GM21515 (cell line): ENCODE data around the gene TAS2R8.
"Not testable (repeated sequence)": the region's sequence is repeated elsewhere in the genome, so short reads cannot be mapped to it uniquely, and the experiment has no call there.

Experiments
- ATAC-seq: cut with Tn5 transposase; IDR thresholded peaks from one replicate; pipeline ENCODE4 v1.9.1; 2021; ENCODE audit not compliant: unreplicated experiment

TAS2R8 gene, protein sequence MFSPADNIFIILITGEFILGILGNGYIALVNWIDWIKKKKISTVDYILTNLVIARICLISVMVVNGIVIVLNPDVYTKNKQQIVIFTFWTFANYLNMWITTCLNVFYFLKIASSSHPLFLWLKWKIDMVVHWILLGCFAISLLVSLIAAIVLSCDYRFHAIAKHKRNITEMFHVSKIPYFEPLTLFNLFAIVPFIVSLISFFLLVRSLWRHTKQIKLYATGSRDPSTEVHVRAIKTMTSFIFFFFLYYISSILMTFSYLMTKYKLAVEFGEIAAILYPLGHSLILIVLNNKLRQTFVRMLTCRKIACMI

DNA sequence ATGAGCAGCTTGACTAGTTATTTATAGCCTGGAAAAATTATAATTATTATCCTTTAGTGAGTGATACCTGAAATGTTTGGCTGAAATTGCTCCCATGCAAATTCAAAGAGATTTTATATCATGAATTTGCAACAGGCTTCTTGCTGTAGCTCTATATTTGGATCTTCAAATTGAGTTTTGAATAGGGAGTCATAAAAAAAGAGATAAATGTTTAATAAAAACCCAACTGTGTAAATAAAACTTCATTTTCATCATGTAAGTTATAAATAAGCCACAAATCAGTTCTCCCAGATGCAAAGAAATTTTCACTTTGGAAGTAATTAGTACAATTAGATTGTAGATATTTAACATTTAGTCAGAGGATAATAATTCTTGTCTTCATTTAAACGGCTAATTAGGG lies at the start of gene TAS2R8:
TSS of gene TAS2R8 (minus strand) at position 101 of the 400 bp plus-strand sequence. CDS start 306 bp downstream, outside the sequence.
- ATAC-seq, result no peak

DNA sequence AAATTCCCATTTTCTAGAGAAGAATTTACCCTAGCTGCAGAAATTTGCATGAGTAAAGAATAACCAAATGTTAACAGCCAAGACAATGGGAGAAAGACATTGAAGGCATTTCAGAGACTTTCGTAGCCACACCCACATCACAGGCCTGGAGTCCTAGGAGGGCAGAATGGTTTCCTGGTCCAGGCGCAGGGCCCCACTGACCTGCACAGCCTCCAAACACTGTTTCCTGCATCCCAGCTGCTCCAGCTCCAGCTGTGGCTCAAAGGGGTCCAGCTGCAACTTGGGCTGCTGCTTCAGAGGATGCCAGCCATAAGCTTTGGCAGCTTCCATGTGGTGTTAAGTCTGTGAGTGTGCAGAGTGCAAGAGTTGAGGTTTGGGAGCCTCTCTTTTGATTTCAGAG lies 48.7 kb upstream of the TAS2R8 start:
- ATAC-seq, result no peak

DNA sequence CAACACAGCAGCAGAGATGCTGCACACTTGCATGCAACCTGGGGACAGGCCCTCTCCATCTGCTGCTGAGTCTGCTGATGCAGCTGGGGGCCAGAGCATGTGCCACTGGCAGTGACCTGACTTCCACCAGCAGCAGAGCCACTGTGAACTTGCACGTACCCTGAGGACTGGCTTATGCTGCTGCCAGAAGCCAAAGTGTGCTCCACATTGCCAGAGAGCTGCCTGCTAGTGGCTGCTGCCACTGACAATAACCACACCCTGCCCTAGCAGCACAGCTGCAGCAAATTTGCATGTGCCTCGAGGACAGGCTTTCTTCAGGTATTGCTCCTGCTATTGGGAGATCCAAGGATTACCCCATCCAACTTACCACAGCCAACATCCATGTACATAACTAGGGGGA lies 46.7 kb upstream of the TAS2R8 start:
- ATAC-seq, result no peak

DNA sequence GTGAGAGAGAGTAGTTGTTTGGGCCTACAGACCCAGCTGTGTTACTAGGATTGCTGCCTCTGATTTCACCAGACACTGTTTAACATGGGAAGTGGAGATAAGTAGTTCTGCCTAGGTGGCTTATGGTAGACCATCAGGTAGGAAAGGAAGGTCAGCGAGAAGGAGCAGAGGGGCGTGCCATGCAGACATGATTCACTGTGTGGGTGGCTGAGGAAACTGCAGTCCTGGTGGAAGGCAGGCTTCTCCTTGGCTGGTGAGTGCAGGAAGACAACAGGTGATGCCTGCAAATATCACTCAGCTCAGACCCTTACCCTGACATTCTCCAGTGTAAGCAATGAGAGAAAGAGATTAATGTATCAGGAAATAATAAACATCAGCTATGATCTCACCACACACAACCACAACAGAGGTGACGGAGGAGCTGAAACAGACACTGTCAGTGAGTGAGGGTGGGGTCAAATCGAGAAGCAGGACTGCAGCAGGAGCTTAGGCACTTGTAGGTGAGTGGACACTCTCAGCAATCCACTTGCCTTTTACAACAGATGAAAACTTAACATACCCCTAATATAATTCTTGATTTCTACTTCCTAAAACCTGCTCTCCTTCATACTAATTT lies 44.3 kb upstream of the TAS2R8 start:
- ATAC-seq, result no peak

DNA sequence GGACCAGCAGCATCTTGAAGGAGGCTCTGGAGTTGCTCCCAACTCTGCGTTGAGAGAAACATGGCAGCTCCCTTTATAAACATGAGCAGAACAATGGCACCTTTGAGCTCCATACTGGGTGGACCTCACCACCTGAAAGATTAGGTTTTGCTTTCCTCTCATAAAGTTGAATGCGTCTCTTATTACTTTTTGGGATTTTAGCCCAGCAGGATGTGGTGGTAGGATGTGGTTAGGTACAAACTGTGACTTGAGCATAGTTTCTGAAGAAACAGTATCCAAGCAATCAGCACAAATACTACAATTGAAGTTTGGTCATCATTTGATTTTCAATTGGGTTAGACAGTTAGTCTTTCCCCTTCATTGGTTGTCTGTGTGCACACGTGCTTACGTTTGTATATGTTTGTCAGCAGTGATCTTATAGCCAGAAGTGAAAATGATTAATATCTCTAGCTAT lies 42.4 kb upstream of the TAS2R8 start, which contains the start of gene PRR4:
TSS of gene PRR4 (minus strand) at position 51 of the 454 bp plus-strand sequence. CDS start at position 13, 38 bp downstream.
- no peak for ATAC-seq

DNA sequence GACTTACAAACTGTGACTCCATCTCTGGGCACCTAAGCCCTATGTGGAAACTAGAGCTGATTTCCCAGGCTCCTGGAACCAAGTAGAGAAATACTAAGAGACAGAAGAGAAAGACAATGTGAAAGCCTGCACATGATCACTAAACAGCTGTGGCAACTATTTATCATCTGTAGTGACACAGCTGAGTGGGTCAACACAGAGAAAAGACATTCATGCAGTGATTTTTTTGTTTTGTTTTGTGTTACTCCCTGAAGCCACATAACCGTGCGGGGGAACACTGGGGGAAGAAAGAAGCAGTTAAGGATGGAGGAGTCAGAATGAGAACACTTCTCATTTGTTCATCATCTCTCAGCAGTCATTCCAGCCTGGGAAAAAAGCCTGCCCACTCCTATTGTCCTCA lies 40.7 kb upstream of the TAS2R8 start:
- ATAC-seq, result no peak

DNA sequence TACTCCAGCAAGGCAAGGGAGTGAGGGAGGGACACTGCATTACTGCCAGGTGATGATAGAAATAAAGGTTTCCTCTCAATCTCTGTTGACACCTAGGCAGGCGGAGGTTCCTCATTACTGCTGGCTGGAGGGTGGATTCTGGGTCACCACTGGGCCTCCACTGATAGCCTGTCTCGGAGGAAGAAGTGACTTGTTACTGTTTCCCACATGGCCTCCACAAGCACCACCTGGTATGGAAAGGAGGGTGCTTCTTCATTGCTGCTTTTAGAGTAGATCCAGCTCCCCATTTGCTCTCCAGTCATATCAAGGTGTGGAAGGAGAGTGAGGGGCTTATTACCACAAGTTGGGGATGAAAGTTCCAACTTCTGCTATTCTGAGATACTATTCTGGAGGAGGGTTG lies 35.8 kb upstream of the TAS2R8 start:
- no peak for ATAC-seq

DNA sequence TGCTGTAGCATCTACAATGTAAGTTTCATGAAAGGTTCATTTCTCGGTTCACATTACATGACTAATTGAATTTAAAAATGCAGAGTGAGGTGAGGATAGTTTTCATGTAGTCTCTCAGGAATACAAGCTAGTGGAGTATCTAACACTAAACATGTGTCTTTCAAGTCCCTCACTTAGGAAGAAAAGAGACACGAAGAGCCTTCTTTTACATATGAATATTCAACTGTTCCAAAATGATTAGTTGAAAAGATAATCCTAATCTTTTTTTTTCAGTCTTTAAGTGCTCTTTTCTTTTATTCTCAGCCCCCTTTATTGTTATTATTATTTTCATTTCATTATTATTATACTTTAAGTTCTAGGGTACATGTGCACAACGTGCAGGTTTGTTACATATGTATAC lies 31.4 kb upstream of the TAS2R8 start:
- no peak for ATAC-seq

DNA sequence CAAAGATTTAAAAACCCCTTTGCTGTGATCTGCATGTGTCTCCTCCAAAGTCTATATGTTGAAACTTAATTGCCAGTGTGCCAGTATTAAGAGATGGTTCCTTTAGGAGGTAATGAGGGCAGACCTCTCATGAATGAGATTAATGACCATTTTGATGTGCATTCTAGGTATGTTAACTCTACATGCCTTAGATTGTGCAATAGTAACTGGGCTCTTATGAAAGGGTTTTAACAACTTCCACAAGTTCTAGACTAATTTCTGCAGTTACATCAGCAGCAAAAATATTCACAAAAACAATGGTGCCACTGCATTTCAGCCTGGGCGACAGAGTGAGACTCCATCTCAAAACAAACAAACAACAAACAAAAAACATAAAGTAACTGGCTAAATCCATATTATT lies 22.9 kb upstream of the TAS2R8 start:
- ATAC-seq, result no peak

DNA sequence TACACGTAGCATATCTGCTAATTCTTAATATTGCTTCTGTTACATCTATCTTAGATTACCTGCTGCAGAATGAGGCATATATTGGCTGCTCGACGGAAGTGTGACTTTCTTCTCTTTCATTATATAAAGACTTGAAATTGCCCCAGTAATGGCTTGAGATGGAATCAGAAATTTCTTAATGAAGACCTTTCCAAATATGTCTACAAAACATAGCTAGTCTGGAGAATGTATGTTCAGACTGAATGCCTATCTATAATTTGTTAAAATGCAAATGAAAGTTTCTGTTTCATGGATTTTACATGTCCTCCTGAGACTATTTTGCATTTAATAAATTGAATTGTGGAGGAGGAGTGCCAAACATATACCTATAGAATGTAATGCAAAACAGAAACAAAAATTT lies 19.2 kb upstream of the TAS2R8 start, which contains the start of gene TAS2R10:
TSS of gene TAS2R10 (minus strand) at position 101 of the 400 bp plus-strand sequence. CDS start at position 12, 89 bp downstream.
- no peak for ATAC-seq

DNA sequence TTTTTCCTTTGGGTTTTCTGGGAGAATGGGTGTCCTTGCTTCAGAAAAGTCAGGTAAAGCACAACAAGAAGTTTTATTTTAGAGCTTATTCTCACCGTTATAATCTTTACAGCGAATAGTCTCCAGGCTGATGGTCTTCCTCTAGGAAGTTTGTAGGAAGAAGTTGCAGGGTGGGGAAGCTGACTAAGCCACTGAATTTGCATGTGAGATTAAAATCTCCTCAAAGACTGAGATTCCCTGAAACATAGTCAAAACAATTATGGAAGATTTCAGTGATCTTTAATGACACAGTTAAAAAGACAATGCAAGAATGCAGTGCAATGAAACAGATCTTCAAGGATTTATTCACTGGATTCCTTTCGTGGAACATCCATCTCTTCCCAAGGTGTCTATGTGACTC lies 17.9 kb upstream of the TAS2R8 start:
- ATAC-seq, result no peak

DNA sequence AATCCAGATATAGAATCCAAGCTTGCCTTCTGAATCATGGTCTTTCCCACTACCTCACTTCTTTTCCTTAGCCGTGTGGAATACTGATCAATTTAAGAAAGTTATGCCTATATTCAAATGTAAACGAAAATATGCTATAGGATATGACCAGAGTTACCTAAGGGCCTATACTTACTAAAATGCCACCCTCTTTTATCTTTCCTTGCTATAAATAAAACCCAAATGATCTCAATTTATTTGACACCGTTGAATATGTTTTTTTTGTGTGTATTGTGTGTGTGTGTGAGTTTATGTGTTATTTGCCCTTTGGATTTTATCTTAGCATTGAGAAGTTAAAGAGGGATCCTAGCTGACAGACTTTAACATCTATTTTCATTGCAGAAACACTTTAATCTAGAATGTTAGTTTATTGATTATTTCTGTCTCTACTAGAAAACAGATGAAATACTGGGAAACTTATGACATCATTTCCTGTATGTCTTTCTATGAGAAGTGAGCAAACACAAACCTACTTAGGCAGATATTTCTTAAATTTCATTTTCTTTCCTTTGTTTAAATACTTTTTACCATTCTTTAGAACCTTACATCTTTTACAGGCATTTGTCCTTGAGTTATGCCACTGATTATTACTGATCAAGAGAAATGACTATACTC lies 4.9 kb upstream of the TAS2R8 start:
- no peak for ATAC-seq

DNA sequence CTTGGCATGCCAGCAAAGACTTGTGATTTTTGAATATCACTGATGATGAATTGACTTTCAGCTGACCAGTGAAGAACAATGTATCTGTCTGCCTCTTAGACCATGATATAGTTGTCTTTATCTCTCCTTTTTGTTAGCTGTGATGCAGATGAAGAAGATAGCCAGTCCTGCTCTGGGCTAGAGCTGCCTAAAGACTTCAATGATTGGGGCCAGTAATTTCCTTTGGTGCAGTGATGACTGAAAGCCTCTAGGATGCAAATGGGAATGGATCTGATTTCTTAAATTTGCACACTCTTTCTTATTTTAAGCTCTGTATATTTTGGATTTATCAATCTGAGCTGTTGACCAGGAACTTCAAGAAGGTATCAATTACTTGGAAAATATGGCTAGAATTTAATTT lies 3.0 kb upstream of the TAS2R8 start, which contains the start of gene TAS2R9:
TSS of gene TAS2R9 (minus strand) at position 101 of the 400 bp plus-strand sequence. CDS start at position 8, 93 bp downstream.
- no peak for ATAC-seq

DNA sequence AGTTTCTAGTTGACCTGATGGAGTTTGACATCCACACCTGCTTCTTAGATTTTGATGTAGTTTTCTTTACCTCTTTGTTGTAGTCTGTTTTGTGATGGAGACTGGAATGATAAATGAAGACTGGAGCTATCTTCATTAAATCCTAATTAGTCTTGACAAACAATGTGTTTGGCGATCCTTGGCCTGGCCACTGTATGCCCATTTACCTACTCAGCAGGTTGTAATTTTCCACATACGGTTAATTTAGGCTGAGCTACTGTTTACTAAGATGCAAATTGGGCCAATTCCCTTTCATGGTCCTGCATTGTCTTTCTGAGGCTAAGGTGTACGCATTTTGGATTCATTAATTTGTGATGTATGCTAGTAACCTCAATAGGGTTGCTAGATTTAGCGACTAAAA lies 4.5 kb downstream of the TAS2R8 start, which contains the start of gene TAS2R7:
TSS of gene TAS2R7 (minus strand) at position 41 of the 400 bp plus-strand sequence. CDS start 57 bp downstream, outside the sequence.
- no peak for ATAC-seq

DNA sequence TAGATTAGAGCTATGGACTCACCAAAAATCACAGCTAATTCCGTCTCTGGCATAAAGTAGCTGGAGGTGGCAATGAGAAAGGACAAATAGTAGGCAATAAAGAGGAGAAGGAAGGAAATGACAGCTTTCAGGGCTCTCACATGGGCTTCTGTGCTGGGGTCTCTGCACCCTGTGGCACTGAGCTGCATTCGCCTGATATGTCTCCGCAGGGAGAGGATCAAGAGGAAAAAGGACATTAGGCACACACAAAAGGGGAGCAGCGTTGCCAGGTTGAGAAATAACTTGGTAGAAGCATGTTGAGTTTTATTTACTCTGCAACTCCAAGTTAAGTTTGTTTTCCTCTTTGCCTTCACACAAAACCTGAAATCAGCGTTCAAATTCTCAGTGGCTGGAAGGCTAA lies 5.3 kb downstream of the TAS2R8 start:
- no peak for ATAC-seq

DNA sequence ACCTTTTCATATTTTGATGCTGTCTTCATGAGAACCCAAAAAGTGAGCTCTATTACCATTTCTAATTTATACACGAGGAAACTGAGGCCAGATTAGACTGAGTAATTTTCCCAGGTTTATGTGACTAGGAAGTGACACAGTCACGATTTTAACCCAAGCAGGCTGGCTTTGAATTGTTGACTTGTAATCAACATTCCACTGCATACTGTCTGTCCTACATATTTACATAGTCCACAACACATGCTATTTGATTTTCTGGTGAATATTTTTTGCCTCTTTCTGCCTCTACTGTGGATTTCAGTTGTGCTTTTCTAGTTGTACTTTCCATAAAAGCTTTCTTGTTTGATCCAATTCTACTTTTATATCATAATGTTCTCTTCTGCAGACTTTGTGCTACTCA lies 12.9 kb downstream of the TAS2R8 start:
- no peak for ATAC-seq

DNA sequence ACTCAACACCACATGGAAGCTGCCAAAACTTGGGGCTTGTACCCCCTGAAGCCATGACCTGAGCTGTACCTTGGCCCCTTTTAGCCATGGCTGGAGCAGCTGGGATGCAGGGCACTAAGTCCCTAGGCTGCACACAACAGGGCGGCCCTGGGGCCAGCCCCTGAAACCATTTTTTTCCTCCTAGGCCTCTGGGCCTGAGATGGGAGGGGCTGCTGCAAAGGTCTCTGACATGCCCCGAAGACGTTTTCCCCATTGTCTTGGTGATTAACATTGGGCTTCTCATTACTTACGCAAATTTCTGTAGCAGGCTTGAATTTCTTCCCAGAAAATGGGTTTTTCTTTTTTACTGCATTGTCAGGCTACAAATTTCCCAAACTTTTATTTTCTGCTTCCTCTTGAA lies 15.3 kb downstream of the TAS2R8 start:
- not testable (repeated sequence) for ATAC-seq

DNA sequence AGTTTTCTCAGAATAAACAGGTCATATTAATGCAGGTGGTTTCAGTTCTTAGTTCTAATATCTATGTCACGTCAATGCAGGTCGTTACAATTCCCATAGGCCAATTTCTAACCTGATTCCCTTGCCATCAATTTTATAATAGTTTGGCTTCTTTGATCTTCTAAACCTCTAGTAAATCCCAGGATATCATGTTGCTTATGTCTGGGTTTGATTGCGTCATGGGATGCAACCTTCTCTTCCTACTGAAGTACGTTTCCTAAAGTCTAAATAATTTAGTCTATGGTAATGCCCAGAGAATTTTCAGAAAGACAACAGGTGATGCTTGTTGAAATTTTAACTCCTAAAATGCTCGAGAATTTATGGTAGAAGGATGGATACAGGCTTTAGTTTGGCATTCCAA lies 23.8 kb downstream of the TAS2R8 start:
- ATAC-seq, result no peak

DNA sequence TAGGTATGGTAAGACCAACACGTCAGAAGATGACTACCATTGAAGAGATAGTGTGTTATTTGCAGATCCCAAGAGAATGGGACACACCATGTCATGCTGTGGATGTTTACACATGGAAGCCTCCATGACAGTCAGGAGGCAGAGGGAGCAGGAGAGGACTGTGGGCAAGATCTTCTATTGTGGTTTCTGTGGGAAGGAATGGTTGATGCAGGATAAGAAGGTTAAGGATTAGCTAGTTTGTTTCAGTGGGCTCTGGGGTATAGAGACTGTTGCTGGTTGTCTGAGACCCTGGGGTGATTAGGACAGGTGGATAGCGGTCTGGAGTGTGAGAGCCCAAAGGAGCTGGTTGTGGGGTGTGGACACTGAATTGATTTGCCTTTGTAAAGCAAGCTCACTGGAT lies 28.0 kb downstream of the TAS2R8 start:
- ATAC-seq, result no peak

DNA sequence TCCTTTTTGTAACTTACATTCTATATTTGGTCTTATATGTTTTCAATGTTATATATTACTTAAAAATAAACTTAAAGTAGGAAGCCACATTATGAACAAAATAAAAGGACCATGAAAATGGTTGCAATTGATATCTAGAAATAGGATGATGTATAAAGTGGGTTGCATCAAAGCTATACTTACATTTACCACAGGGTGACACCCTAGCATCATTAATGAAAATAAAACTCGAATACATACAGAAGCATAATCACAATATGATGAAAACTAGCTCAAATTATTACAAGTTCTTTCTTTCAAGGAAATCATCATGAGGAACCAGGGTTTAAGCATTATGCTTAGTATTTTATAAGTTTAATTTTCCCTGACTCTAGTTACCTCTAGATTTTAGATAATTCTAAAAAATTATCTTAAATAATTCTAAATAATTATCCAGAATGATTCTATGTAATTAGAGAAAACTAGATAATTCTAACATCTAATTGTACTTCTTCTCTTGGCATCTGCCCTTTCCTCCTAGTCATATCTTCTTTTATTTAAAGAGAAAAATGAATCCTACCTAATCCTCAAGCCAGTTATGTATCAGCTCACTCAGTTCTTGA lies 35.9 kb downstream of the TAS2R8 start:
- ATAC-seq, result no peak

DNA sequence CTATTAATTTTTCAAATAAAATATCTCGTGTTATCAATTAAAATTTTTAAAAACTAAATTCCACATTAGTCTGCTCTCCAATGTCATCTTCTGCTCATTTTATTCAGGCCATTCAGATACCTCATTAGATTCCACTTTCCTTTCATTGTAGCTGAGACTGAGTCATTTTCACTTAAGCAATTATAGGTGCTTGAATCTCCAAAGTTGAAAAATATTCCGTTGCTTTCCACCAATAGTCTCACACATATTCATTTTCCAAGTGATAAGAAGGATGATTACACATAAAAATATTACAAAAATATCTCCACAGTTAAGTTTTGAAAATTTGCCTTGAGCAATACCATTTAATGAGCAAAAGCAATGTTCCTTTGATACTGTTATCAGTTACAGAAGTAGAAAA lies 47.4 kb downstream of the TAS2R8 start:
- ATAC-seq, result no peak
